Neuron (in vitro differentiated cells): ENCODE data around the gene PALM3.
A peak's percentile ranks its signal among the peaks of the same experiment; 100 is the strongest.

Source experiments
- H2AFZ ChIP-seq: one replicate; pipeline ENCODE4 v1.6.1; 2013; ENCODE audit warnings: low read depth, mild to moderate bottlenecking, inconsistent platforms, low read length, moderate library complexity
- H3K27me3 ChIP-seq: one replicate; pipeline ENCODE4 v1.6.1; 2013; ENCODE audit warnings: low read length; ENCODE audit not compliant: insufficient read depth
- H3K36me3 ChIP-seq: one replicate; pipeline ENCODE4 v1.6.1; 2013; ENCODE audit warnings: low read length; ENCODE audit not compliant: insufficient read depth
- H3K4me1 ChIP-seq: one replicate; pipeline ENCODE4 v1.6.1; 2013; ENCODE audit warnings: low read length; ENCODE audit not compliant: insufficient read depth
- H3K4me3 ChIP-seq: 2 replicates; pipeline ENCODE4 v1.5.1; 2013; ENCODE audit warnings: mild to moderate bottlenecking, low read length, moderate library complexity
- H3K9me3 ChIP-seq: one replicate; pipeline ENCODE4 v1.6.1; 2013; ENCODE audit warnings: low read length

The PALM3 gene

GRCh38 chr19:14082675-14082960, 20.7 kb upstream of the PALM3 start:
- Histone ChIP-seq H3K9me3 (no peaks in the 10 kb centered on the region), H2AFZ (no peak overlapping the region), H3K4me1 (peaks cover 9% of the 10 kb centered on the region), H3K27me3 (no peaks in the 10 kb centered on the region), H3K36me3 (peaks cover 5% of the 10 kb centered on the region), H3K4me3 (no peak overlapping the region)

DNA sequence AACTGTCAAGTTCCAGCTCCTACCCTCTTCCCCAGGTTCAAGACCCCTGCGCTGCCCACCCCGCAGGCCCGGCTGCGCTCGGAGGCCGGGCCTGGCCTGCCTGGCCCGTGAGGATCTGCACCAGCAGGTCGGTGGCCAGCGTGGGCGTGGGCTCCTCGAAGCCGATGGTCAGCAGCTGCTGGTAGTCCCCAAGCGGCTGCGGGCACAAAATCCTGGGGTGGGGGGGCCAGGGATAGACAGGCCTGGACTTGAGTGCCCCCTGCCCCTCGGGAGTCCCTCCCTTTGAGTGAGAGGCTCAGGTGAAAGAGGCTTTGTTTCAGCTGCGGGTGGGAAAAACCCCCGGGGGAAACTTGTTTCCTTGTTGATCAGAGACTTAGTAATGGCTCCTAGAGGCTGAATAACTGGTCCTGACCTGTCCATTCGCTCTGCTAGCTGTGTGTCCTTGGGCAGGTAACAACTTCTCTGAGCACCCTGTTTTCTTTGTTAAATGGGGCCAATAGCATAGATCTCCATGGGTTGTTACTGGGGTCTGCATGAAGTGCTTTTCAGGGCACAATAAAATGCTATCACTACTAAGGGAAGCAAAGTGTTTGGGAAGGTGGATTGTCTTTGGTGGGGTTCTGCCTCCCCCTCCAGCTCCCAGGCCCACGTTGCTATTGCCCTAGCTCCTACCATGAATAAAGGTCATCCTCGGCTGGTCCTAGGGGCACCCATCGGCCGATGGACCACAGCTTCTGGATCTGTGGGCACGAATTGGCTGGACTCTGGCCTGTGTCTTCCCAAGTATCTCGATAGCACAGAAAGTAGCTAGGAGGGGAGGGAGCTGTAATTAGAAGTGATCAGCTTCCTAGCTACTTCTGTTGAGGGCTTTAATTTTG, 20.2 kb upstream of the PALM3 start:
- H3K4me1 ChIP-seq, result peaks cover 9% of the 10 kb centered on the region
- H3K9me3 ChIP-seq, result no peaks in the 10 kb centered on the region
- peak overlapping the region; percentile 70 for H2AFZ ChIP-seq
- H3K4me3 ChIP-seq, result peak overlapping the region; percentile 69
- H3K27me3 ChIP-seq, result no peaks in the 10 kb centered on the region
- H3K36me3 ChIP-seq, result peaks cover 2% of the 10 kb centered on the region

DNA sequence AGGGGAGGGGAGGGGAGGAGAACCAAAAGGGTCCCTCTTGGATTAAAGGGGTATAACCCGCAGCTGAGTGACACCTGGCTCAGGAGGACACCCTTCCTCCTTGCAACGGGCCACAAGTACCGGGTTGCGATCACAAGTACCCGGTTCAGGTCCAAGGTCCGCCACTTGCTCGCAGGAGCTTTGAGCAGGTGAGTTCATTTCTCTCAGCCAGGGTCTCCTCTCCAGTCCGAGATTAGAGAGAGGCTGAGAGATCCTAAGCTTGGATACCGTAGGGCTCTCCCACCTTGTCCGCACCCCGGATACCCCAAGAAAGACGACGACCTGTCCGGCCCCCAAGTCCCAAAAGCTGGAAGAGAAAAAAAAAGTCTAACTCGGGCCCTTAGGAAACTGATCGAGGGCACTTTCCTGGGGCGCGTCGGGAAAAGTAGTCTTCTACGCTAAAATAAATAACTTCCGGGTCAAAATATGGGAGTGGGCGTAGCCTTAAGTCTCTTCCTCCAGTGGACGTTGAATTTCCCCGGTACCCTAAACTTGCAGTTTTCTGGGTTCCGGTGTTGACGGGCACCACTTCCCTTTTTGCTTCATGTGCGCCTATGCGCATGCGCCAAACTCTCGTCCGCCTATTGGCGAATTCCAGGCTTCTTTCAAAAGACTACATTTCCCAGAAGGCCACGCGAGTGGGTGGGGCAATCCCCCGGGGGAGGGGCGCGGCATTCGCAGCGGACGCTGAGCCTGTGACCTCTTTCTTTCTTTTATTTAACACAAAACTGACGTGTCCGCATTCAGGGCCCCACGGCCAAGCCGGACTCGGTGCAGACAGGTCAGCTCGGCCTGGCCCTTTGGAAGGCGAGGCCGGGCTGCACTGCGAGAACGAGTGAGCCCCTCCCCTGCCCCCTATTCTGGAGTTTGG, 19.3 kb upstream of the PALM3 start:
- no peaks in the 10 kb centered on the region for H3K27me3 ChIP-seq

DNA sequence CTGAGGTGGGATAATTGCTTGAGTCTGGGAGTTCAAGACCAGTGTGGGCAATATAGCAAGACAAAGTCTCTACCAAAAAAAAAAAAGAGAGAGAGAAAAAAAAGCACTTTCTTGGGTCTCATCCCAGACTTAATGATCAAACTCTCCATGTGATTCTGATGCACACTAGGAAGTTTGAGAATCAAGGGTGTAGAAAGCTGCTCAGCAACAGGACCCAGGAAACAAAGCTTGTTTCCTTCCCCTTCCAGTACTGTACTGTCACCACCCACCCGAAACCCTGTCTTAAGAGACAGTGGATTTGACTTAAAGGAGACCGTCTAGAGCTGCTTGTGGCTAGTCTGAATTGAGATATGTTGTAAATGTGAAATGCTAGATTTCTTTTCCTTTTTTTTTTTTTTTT, 16.5 kb upstream of the PALM3 start:
- Histone ChIP-seq H2AFZ (no peak overlapping the region), H3K27me3 (no peaks in the 10 kb centered on the region), H3K4me3 (no peak overlapping the region), H3K36me3 (no peaks in the 10 kb centered on the region), H3K4me1 (peaks cover 14% of the 10 kb centered on the region), H3K9me3 (no peaks in the 10 kb centered on the region)

More for the DNA sequence above, 19.3 kb upstream of the PALM3 start:
- H3K4me1 ChIP-seq, result peaks cover 9% of the 10 kb centered on the region
- no peaks in the 10 kb centered on the region for H3K9me3 ChIP-seq
- H3K4me3 ChIP-seq, result peak overlapping the region; percentile 69
- H2AFZ ChIP-seq, result peak overlapping the region; percentile 70
- no peaks in the 10 kb centered on the region for H3K36me3 ChIP-seq

- peak overlapping the region; percentile 74 for H2AFZ ChIP-seq
- no peaks in the 10 kb centered on the region for H3K9me3 ChIP-seq
- H3K4me3 ChIP-seq, result peak overlapping the region; percentile 59
- H3K27me3 ChIP-seq, result no peaks in the 10 kb centered on the region
- peaks cover 14% of the 10 kb centered on the region for H3K4me1 ChIP-seq
- H3K36me3 ChIP-seq, result no peaks in the 10 kb centered on the region
Measured at GRCh38 chr19:14073925-14074838, 12.3 kb upstream of the PALM3 start.

- no peaks in the 10 kb centered on the region for H3K9me3 ChIP-seq
- H3K4me3 ChIP-seq, result peak overlapping the region; percentile 59
- H2AFZ ChIP-seq, result peak overlapping the region; percentile 74
- H3K27me3 ChIP-seq, result no peaks in the 10 kb centered on the region
- H3K36me3 ChIP-seq, result no peaks in the 10 kb centered on the region
- H3K4me1 ChIP-seq, result peaks cover 14% of the 10 kb centered on the region
Measured at GRCh38 chr19:14073261-14073924, 11.5 kb upstream of the PALM3 start.

DNA sequence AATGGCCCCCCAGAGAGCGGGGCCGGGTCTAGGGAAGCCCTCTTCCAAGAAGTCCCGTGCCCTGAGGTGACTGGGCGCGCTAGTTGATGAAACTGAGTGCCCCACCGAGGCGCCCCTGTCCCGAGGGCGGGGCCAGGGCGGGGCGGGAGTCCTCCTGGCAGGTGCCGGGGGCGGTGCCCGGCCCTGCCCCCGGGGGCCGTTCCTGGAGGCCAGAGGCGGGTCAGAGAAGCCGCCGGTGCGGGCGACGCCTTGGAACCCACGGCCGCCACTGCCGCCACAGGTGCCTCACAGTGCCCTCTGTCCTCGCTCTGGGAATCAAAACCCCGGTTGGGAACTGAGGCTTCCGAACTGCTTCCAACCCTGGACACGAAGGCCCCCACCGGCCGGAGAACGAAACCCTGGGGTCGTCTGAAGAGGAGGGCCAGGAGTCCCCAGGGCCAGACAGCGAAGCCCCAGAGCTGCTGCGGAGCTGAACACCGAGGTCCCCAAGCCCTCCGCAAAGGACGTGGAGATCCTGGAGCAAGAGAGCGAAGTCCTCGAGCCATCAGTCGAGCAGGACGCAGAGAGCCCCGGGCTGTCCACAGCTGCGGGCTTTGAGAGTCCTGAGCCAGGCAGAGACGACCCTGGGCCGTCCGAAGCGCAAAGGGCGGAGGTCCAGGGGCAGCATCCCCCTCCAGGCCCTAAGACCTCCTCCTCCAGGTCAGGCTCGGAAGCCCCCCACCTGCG, 10.8 kb upstream of the PALM3 start, which contains the start of gene MISP3:
Gene MISP3, plus strand, starts transcription at position 252 of the 726 bp plus-strand sequence. CDS start 524 bp downstream, outside the sequence.
- Histone ChIP-seq H3K4me3 (peak within 1 kb of the TSS; percentile 59), H3K4me1 (peaks cover 14% of the 10 kb centered on the region), H3K36me3 (no peaks in the 10 kb centered on the region), H2AFZ (peak within 1 kb of the TSS; percentile 74), H3K9me3 (no peaks in the 10 kb centered on the region), H3K27me3 (no peaks in the 10 kb centered on the region)

GRCh38 chr19:14070268-14071050, 8.6 kb upstream of the PALM3 start:
- no peak overlapping the region for H3K4me3 ChIP-seq
- H3K9me3 ChIP-seq, result no peaks in the 10 kb centered on the region
- no peaks in the 10 kb centered on the region for H3K27me3 ChIP-seq
- H3K36me3 ChIP-seq, result no peaks in the 10 kb centered on the region
- H2AFZ ChIP-seq, result no peak overlapping the region
- peaks cover 14% of the 10 kb centered on the region for H3K4me1 ChIP-seq

GRCh38 chr19:14066134-14066533, 4.3 kb upstream of the PALM3 start:
- Histone ChIP-seq H2AFZ (no peak overlapping the region), H3K4me1 (no peaks in the 10 kb centered on the region), H3K4me3 (no peak overlapping the region), H3K36me3 (no peaks in the 10 kb centered on the region), H3K27me3 (no peaks in the 10 kb centered on the region), H3K9me3 (no peaks in the 10 kb centered on the region)

DNA sequence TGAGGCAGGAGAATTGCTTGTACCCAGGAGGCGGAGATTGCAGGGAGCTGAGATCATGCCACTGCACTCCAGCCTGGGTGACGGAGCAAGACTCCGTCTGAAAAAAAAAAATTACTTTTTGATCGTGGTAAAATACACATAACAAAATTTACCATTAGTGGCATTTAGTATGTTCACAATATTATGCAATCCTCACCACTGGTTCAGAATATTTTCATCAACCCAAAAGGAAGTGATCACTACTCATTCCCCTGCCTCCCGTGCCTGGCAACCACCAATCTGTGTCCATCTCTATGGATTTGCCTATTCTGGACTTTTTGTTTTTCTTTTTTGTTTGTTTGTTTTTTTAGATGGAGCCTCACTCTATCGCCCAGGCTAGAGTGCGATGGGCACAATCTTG, 1.2 kb upstream of the PALM3 start:
- Histone ChIP-seq H3K4me1 (peaks cover 6% of the 10 kb centered on the region), H3K36me3 (no peaks in the 10 kb centered on the region), H2AFZ (no peak overlapping the region), H3K9me3 (no peaks in the 10 kb centered on the region), H3K4me3 (no peak overlapping the region), H3K27me3 (peaks cover 8% of the 10 kb centered on the region)

GRCh38 chr19:14062558-14062855, 631 bp upstream of the PALM3 start:
- no peaks in the 10 kb centered on the region for H3K9me3 ChIP-seq
- H3K27me3 ChIP-seq, result peaks cover 8% of the 10 kb centered on the region
- H2AFZ ChIP-seq, result no peak overlapping the region
- no peaks in the 10 kb centered on the region for H3K36me3 ChIP-seq
- H3K4me1 ChIP-seq, result peaks cover 8% of the 10 kb centered on the region
- no peak overlapping the region for H3K4me3 ChIP-seq
